Stimulated activated CD8-positive, alpha-beta memory T cell treated with anti-CD3 and anti-CD28 coated beads, Interleukin-7, amount 100 ng/mL, for 4 hours (primary cell): ENCODE results near the gene ALDH5A1.

Source experiments
- DNase-seq, 2 donors: peaks; one replicate each; pipeline ENCODE4 v3.0.0-alpha.2; 2020; ENCODE audit warnings: low read depth in 2 of 2

The ALDH5A1 gene

DNA sequence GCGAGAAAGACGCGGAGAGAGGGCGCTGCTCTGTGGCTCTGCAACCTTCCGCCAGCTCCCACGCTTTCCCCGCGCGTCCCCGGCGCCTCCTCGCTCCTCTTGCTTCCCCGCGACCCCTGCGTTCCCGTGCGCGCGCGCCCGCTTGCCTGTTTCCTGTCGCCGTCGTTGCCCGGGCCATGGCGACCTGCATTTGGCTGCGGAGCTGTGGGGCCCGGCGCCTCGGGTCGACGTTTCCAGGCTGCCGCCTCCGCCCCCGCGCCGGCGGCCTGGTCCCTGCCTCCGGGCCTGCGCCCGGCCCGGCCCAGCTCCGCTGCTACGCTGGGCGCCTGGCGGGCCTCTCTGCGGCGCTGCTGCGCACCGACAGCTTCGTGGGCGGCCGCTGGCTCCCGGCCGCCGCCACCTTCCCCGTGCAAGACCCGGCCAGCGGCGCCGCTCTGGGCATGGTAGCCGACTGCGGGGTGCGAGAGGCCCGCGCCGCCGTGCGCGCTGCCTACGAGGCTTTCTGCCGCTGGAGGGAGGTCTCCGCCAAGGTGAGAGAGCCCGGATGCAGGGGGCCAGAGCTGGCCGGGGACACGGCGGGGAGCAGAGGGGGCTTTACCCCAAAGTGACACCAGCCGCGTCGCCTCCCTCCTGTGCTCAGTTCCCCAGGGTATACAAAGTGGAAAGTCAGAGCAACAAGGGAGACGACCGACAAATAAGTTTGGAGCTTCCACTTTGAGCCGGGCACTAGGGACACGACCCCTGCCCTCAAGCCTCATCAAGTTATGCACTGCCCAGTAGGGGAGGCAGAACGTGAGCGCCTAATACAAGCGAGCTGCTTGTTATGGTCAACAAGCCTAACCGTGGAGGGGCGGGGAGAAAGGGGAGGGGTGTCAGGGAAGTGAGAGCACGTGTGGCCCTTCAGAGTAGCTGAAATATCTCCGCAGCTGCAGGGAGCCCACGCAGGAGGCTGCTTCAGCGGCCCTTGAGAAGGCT lies at the start of gene ALDH5A1:
Gene ALDH5A1, plus strand, starts transcription at position 149 of the 975 bp plus-strand sequence. Its CDS starts 28 bp downstream, at position 177.
- DNase-seq, result peak; percentile 47 to 83

DNA sequence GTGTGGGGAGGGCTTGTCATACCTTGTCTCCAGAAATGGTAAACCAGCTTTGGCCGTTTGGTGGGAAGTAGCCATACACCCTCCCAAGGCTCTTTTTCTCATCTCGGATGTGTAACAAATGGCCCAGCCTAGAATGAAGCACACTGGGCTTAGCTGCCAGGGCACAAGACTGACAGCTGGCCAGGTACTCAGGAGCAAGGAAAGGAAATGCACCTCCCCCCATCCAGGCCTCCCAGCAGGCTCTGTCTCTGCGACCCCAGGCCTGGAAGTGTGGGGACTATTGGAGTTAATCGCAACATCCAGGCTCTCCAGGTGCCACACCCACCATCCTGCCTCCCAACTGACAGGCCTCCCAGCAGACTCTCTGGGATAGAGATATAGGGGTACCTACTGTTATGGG lies 49.1 kb upstream of the ALDH5A1 start:
- DNase-seq, result no peak

DNA sequence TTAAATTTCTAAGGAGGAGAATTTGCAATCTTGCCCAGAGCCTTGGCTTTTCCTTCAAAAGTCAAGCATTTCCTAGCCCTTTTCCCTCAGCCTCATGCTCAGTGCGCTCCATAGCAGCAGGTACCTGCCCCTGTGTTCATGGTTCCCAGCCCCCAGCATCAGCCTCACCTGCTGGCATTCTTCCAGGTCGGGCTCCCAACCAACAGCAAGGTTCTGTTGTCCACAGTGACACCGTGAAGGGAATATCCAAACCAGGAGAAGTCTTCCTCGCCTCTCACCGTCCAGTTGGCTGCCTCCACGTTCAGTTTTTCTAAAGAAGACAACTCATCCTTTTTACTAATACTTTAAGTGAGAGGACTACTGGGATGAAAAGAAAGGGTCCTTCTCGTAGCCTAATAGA lies 48.1 kb upstream of the ALDH5A1 start:
- no peak for DNase-seq

DNA sequence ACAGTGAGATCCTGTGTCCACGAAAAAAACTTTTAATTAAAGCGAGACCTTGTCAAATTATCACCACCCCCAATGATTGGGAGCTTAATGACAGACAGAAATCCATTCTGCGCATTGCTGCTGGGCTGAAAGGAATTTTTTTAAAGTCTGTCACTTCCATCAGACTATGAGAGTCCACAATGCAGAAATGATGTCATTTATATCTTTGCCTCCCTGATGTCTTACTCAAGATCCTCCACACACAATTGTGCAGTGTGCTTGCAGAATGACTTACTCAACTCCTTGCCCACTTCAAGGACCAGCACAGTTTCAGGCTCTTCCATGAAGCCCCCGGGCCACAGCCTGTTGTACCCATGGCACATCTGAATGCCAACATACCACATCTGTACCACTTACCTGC lies 46.4 kb upstream of the ALDH5A1 start:
- no peak for DNase-seq

DNA sequence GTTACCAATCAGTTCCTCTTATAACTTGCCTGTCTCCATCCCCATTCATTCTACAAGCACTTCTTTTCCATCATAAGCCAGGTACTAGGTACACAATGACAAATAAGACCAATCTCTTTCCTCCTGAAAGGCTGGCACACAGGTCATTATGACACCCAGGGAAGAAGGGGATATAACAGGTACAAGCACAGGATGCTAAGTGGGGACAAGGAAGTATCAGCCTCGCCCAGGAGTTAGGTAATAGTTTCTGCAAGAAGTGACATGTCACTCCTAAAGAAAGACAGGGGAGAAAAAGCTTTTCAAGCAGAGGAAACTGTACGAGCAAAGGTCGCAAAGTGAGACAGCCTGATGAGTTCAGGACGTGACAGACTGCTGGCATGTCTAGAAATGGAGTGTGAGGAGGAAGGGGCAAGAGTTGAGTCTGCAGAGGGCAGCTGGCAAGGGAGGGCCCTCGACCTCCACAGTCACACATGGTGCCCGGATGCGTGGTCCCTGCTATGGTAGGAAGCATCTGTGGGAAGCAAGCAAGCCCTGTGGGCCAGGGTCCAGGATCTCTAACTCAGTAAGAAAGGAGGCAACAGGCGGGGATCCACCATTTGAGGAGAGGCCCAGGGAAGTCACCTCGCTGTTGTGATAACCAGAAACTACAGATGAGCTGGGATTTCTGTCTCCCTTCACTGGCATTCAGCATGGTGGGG lies 45.8 kb upstream of the ALDH5A1 start:
- DNase-seq, result no peak

DNA sequence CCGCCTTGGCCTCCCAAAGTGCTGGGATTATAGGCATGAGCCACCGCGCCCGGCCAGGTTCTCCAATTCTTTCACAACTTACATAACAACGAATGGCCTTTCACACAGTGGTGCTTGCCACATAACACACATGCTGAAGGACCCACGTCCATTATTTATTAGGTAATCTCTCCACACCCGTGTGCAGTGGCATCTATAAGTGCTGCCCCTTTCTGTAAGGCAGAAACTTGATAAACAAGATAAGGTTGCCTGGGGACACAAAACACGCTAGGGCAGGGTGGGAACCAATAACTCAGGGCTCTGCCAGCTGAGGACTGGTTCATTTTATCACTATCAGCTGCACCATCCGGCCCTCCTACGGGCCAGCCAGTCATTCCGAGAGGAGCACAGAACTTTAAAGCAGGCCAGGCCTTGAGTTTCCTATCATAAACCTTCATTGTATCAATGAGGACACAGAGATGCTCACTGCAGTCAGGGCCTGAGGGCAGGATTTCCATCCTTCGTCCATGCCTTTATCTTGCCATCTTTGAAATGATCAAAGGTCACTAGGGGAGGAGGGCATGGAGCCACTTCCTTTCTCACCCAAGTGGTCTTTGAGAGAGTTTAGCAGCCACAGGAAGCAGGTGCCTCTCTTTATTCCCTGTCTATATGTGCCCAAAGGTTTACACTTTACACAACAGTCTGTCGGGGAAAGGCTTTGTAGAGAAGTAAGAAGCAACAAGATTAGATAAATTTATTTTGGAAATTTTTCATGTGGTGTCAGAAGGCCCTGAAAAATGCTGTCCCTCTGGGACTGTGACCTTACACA lies 43.0 kb upstream of the ALDH5A1 start:
- no peak for DNase-seq

DNA sequence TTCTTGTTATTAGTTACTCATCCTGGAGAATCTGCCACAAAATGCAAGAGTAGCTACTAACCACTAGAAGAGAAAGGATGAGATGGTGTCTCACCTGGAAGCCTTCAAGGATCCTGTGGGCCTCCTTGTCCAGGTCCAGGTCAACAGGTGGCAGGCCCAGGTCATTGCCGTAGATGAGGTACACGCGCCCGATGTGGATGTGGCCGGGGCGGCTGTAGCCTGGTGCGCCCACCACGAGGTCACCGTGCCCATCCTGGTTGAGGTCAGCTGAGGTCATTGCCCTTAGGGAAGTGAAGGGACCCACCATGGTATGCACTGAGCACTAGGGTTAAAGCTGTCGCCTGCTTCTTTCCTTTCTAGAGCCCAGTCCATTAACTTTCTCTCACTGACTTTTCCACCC lies 40.8 kb upstream of the ALDH5A1 start:
- no peak for DNase-seq

DNA sequence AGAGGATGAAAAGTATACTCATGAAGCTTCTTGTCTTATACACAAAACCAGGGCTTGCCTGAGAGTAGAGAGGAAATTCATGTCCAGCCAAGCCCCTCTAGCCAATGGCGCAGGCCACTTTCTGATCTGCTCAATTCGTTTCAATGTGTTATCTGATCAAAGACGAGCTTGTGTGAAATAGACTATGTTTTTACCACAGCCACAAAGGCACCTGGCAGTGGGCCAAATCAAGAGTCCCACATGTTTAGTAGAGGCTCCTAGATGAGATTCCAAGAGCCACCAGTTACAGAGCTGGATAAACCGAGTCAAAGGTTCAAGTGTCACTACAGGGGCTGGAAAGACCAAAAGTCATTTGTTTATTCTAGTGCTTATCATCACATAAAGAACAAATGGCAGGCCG lies 40.3 kb upstream of the ALDH5A1 start:
- no peak for DNase-seq

DNA sequence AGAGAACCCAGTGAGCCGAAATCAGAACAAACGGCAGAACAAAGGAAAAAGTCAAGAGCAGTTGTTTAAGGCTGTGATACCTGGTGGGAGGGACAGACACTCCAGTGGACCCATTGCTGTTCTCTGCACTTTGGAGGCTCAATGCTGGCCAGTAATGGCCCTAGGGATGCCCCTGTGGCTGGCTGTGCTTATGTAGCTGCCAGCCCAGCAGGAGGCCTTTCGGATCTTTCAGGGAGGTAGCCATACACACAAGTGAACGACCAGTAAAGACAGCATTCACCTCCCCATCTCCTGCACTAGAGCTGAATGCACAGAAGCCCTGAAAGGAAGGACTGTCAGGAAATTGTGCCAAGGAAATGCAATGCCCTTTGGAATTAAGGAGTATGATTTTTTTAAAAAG lies 39.7 kb upstream of the ALDH5A1 start:
- no peak for DNase-seq

DNA sequence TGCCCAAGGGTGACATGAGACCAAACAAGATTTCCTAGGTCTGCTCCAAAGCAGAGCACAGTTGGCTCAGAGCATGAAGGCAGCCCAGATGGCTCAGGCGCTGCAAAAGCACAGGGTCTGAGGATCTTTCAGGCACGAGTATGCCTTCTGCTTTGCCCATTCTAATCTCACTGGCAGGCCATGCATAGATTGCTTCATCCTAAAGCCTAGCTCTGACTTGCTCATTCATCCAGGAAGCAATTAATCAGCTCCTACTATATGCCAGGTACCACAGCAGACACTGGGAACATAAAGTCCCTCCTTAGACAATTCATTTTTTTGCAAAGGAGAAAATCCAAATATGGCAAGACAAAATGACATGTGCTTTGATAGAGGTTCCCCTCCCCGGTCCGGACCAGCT lies 36.6 kb upstream of the ALDH5A1 start:
- no peak for DNase-seq

DNA sequence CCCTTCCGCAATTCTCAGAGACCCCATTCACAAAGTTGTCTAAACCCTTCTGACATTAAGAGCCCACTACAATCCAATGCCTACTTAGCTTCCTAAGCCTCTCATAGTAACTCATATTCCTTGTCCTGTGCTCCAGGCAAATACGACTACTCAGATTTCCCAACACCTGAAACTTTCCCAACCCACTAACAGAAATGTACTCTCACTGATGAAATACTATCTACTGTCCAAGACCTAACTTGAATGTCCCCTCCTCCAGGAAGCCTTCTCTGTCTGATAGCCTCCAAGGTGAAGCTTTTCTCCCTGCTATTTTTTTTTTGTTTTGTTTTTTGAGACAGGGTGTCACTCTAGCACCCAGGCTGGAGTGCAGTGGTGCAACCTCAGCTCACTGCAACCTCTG lies 35.8 kb upstream of the ALDH5A1 start:
- DNase-seq, result no peak

DNA sequence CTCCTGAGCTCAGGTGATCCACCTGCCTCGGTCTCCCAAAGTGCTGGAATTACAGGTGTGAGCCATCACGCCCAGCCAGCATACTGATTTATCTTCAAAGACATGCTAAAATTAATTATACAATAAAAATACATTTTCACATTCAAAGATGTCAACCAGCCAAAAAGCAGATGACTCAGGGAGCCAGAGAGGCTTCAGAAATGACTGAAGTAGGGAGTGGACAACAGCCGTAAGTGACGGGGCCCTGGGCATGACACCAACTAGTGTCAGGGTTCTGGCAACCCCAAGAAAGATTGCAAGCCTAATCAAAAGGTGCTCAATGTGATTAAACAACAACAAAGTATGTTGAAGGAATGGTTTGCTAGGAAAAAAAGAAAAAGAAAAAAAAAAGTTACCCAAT lies 33.8 kb upstream of the ALDH5A1 start:
- DNase-seq, result no peak

DNA sequence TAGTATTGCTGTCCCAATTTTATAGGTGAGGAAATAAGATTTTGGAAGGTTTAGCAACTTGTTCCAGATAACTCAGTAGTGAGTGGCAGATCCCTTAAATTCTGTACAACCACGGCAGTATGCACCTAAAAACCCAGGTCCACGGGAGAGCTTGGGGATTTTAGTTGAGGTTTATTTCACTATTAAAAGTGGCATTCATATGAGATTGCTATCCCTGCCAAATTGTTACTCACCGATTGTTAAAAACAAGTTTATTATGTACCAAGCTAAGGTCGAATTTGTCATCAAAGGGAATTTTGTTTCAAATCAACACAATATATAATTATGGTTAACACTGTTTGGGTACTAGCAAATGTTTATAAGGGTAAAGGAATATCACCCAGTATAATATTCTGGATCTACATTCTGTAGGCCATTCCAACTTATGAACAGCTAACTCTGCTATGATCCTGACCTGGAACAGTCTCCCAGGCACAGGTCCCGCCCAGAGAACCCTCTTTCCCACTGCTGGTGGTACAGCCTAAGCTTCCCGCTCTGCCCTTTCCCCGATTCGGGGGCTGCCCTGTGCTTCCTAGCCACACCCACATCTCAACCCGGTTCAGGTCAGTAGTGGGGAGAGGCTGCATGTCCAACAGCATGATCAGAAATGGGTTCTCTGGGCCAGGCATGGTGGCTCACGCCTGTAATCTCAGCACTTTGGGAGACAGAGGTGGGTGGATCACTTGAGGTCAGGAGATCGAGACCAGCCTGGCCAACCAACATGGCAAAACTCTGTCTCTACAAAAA lies 30.3 kb upstream of the ALDH5A1 start:
- no peak for DNase-seq

DNA sequence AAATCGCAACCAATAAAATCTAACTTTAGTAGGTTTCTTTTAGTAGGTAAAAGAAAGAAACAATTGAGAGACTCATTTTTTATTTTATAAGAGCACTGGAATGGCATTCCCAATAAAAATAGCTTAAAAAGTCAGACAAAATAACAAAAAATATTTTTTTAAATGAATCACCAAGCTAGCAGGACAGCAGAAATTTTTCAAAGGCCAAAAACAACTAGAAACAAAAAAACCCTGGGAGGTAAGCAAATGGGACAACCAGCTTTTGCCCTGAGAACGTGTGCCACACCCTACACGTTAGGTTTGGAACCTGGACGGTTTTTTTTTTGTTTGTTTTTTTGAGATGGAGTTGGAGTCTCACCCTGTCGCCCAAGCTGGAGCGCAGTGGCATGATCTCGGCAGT lies 25.0 kb upstream of the ALDH5A1 start:
- no peak for DNase-seq

DNA sequence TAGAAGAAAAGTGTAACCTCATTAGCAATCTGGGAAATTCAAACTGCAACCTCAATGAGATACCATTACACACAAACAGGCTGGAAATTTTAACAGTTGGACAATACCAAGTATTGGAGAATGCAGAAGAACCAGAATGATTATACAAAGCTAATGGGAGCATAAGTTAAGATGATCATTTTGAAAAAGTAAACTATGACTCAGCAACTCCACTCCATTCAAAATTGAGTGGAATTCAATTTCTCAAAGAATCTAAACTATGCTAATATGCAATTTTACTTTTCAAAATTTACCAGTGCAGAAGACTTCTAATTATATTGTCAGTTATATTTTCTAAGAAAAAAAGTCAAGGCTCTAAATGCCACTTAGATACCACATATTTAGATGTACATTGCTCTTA lies 22.6 kb upstream of the ALDH5A1 start:
- DNase-seq, result no peak

DNA sequence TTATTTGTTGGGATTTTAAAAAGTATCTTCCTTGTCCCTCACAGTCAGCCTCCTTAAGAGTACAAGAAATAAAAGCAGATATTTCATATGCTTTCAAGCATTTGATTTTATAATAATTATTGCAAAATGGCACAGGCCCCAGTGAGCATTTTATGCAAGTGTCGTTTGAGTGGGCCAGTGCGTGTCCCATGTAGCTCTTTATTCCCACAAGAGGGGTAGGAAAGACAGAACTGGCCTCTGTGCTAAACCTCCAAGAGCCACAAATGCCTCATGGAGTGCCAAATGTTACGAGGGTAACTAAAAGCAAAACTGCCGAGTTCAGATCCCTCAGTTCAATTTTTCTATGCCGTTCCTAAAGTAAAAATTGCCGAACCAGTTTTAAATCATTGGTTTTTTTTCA lies 18.1 kb upstream of the ALDH5A1 start:
- DNase-seq, result no peak

DNA sequence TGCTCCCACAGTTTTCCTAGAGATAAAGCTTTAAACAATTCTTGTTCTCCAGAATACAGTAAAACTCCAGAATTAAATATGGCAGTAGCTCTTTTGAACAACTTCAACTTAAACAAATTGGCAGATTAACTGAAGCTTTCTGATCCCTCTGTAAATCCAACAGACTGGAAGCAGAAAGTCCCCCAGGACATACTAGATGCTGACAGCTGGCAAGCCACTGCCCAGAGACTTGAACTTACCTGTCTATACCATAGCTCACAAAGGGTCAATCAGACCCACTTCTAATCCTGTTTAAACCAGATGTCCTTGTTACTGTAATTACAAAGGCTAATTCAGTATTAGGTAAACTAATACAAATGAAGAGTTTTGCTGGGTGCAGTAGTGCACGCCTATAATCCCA lies 17.7 kb upstream of the ALDH5A1 start:
- no peak for DNase-seq

DNA sequence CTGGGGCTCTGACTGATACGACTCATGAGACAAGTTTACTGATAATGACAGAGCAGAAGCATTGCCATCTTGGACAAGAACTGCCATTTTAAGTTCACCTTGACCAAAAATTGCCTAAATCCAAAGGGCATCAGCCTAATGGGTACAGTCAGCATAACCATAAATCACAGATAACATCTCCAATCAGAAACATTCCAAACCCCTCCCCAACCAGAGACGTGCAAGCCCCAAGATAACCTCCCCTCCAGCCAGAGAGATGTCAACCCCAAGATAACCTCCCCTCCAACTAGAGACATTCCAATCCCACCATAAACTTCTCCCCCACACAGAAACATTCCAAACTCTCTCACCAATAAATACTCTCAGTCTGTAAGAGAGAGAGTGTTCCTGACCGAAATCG lies 15.9 kb upstream of the ALDH5A1 start:
- DNase-seq, result no peak

DNA sequence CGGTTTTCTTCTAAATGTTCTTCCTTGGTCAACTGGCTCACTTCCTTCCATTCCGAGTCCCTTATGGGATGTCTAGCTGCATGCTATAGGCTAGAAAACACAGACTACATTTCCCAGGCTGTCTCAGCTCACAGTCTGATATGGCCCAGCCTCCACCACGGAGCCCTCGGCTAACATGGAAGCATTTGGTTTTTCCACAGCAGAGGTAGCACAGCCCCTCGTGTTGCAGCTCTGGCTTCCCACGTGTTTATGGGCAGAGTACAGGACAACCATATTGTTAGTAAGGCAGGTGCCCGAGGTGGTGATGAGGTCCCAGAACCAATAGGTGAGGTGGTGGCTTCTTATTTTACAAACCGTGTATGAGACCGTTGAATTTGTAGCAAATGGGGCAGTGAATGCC lies 14.1 kb upstream of the ALDH5A1 start:
- DNase-seq, result no peak

DNA sequence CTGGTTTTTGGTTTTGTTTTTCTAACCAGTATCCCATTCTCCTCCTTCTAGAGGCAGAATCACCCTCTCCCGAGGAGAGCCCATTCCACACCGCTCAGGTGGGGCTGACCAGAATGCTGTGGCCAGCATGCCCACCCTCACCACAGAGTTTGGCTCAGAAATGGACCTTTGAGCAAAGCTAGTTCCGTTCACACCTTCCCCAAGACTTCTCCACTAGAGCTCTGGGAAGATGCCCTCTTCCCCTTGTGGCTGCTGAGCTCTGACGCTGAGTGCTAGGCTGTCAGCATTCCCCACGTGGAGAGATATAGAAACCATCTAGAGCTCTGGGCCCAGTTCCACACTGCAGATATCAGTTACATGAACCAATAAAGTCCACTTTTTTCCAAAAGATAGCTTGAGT lies 13.3 kb upstream of the ALDH5A1 start:
- no peak for DNase-seq

DNA sequence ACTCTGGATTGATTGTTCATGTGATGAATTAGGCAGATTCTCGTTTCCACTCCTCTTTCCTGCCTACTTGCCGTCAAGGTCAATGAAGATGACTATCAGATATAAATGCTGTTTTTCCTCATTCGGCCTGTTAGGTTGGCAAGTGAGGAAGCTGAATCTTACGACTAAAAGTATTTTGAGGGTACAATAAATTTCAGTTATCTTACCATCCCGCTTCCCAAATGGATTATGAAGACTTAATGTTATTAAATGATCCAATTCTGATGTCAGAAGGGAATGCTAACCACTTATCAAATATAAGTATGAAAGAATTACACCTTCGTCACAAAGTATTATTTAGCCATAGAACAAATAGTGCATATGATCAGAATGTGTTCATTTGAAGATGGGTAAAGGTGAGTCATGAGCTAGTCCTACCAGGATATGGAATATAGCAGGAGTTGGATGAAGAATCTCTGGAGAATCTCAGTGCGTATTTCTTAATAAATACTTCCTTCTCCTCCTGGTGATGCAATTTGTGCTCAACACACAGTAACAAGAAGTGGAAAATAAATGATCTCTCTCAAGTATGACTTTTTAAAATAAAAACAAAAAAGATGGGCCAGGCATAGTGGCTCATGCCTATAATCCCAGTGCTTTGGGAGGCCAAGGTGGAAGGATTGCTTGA lies 10.0 kb upstream of the ALDH5A1 start:
- no peak for DNase-seq
